ENCODE measurements around the gene SLC27A1. TPM values are rescaled to one million over a fixed set of nuclear protein-coding genes. Genes with fewer than 3 reads are reported as not detected.

SLC27A1 gene
- total and polyA plus RNA-seq, 10 of the 15 experiments (the other 5 are each of a cell fraction or from before 2014, with no cell fraction given), result 0.11 to 2.3 (median 1.2) TPM

GRCh38 chr19:17539238-17540117 lies 69.2 kb downstream of the SLC27A1 start:
- no peaks in the 10 kb centered on the region; the same call in 2 of the 3 replicates for H3K9me3 ChIP-seq (replicated peaks; ENCODE audit: control insufficient read depth, insufficient read depth, low read length)
- ATAC-seq, result peak; percentile 92
- no peaks in the 10 kb centered on the region for H3K79me2 ChIP-seq (ENCODE audit: control insufficient read depth, insufficient read depth, low read length)
- peak overlapping the region; percentile 47; the same call in 1 of the 2 replicates for H3K4me3 ChIP-seq
- H3K27me3 ChIP-seq (replicated peaks in 1 of 2; ENCODE audit: control insufficient read depth in 2 of 2, insufficient read depth in 2 of 2, low read length in 1 of 2), result no peaks in the 10 kb centered on the region
- intact Hi-C loops (cut with micrococcal nuclease; ENCODE audit: unreplicated experiment) (loop anchor here (2.0 kb wide), 1 partner anchor 15 kb away; the partner anchor contains the start of gene COLGALT1), in situ Hi-C loops (cut with MboI) (no loop called here)
- H2AFZ ChIP-seq (ENCODE audit: control insufficient read depth, low read depth, low read length), result peak overlapping the region; percentile 51
- no peaks in the 10 kb centered on the region for H4K20me1 ChIP-seq (ENCODE audit: control insufficient read depth, insufficient read depth)
- no peak for TF ChIP-seq LARP7 (IDR thresholded peaks at IDR 0.05)
- TF ChIP-seq RAD21 (IDR thresholded peaks at IDR 0.05; ENCODE audit: insufficient read depth, low read depth, low read length), result peak; percentile 40; the same call in 1 of the 2 replicates
- TF ChIP-seq RUNX3 (IDR thresholded peaks at IDR 0.05; ENCODE audit: low read length), result peak; percentile 36; the same call in 1 of the 2 replicates
- 0 out of 6 replicates have a peak, but pooled peaks of 1 of the 3 experiments have one; percentile 1 for TF ChIP-seq CTCF (IDR thresholded peaks at IDR 0.05 in 2 of 3, conservative IDR thresholded peaks at IDR 0.05 in 1 of 3; ENCODE audit: control insufficient read depth in 2 of 3, extremely low read depth in 1 of 3, insufficient read depth in 1 of 3, low read depth in 3 of 3, low read length in 3 of 3)
- 0 out of 3 replicates have a peak, but pooled peaks of 1 of the 2 experiments have one; percentile 16 for TF ChIP-seq EGR1 (IDR thresholded peaks at IDR 0.05; ENCODE audit: borderline replicate concordance in 1 of 2, low read depth in 2 of 2, low read length in 2 of 2)
- TF ChIP-seq HDGF (IDR thresholded peaks at IDR 0.05), result peak; percentile 80; the same call in 1 of the 2 replicates
- TF ChIP-seq SP1 (IDR thresholded peaks at IDR 0.05; ENCODE audit: low read depth, low read length), result peak; percentile 31
- peak; percentile 66; the same call in 1 of the 2 replicates for TF ChIP-seq POLR2A (IDR thresholded peaks at IDR 0.05; ENCODE audit: low read depth, low read length)
- TF ChIP-seq CREM (IDR thresholded peaks at IDR 0.05; ENCODE audit: low read depth), result no peak
- no peak for TF ChIP-seq ZNF24 (IDR thresholded peaks at IDR 0.05)
- TF ChIP-seq SRF (IDR thresholded peaks at IDR 0.05; ENCODE audit: low read depth in 2 of 2, low read length in 2 of 2), result 0 out of 4 replicates have a peak, but pooled peaks of 1 of the 2 experiments have one; percentile 22
- TF ChIP-seq TCF3 (IDR thresholded peaks at IDR 0.05; ENCODE audit: borderline replicate concordance, insufficient read depth, low read depth, low read length), result peak; percentile 89
- peak; percentile 85 for TF ChIP-seq TCF12 (IDR thresholded peaks at IDR 0.05; ENCODE audit: low read depth, low read length)
- TF ChIP-seq REST (IDR thresholded peaks at IDR 0.05; ENCODE audit: low read depth, low read length), result peak; percentile 81
- TF ChIP-seq SMC3 (IDR thresholded peaks at IDR 0.05; ENCODE audit: borderline replicate concordance, low read length), result no peak
- no peak for TF ChIP-seq IKZF1 (conservative IDR thresholded peaks at IDR 0.05)
- TF ChIP-seq ZNF622 (IDR thresholded peaks at IDR 0.05), result no peak
- H3K36me3 ChIP-seq (ENCODE audit: control insufficient read depth in 2 of 2, insufficient read depth in 2 of 2, low read length in 1 of 2), result no peaks in the 10 kb centered on the region
- peaks cover 13% of the 10 kb centered on the region for H3K4me1 ChIP-seq (ENCODE audit: control insufficient read depth, insufficient read depth, low read length)
- H3K4me2 ChIP-seq (ENCODE audit: control insufficient read depth, insufficient read depth), result peak overlapping the region; percentile 94
- peak; percentile 84 for FAIRE-seq
- ChIA-PET CTCF (interaction anchor here (1.2 kb wide), 1 partner anchor 34 kb away, joined by 4 read pairs; no protein-coding TSS in a partner anchor), SMC1A (ENCODE audit: uncharacterized antibody, unreplicated experiment) (interaction anchor here (0.9 kb wide), 1 partner anchor 17 kb away, joined by 3 read pairs; no protein-coding TSS in a partner anchor), RAD21 (ENCODE audit: unreplicated experiment) (no interaction called here), POLR2A (no interaction called here)
- WGBS (ENCODE audit: insufficient coverage, insufficient replicate concordance, low lambda C conversion rate, missing lambda C conversion rate), result 7% methylated on average over 67 of the region's 82 CpGs
- no peak overlapping the region for H3K27ac ChIP-seq (ENCODE audit: control insufficient read depth, insufficient read depth)
- no peak for DNase-seq (ENCODE audit: low read depth, low spot score)
- BruUV-seq (replicated peaks), result no TSS peak
- H3K9ac ChIP-seq (ENCODE audit: control insufficient read depth, insufficient read depth, low read length), result no peak overlapping the region; the same call in 1 of the 2 replicates
